Activated naive CD8-positive, alpha-beta T cell treated with anti-CD3 and anti-CD28 coated beads, Interleukin-2, amount 50 U/mL, for 24 hours (primary cell): ENCODE measurements around the gene TUBGCP2.
"Not testable (repeated sequence)": the region's sequence is repeated elsewhere in the genome, so short reads cannot be mapped to it uniquely, and the experiment has no call there.

Experiments
- ATAC-seq: fragments of 150-1000 bp; cut with Tn5 transposase; one replicate; pipeline ENCODE4 v1.10.0; 2021
- DNase-seq: peaks from one replicate; pipeline ENCODE4 v3.0.0; 2021
- H3K27ac Mint-ChIP-seq: one replicate; pipeline ENCODE4 v1.8.0; 2021; ENCODE audit warnings: mild to moderate bottlenecking, mixed read lengths
- H3K27me3 Mint-ChIP-seq: one replicate; pipeline ENCODE4 v1.8.0; 2021; ENCODE audit warnings: mixed read lengths
- H3K36me3 Mint-ChIP-seq: one replicate; pipeline ENCODE4 v1.8.0; 2021; ENCODE audit warnings: low read depth, mixed read lengths
- H3K4me1 Mint-ChIP-seq: one replicate; pipeline ENCODE4 v1.8.0; 2021; ENCODE audit warnings: mixed read lengths
- H3K4me3 Mint-ChIP-seq: one replicate; pipeline ENCODE4 v1.8.0; 2021; ENCODE audit warnings: mild to moderate bottlenecking, moderate library complexity, mixed read lengths
- H3K9me3 Mint-ChIP-seq: one replicate; pipeline ENCODE4 v1.8.0; 2021; ENCODE audit warnings: mixed read lengths

TUBGCP2 gene

GRCh38 chr10:133322064-133322709, 13.5 kb upstream of the TUBGCP2 start:
- not testable (repeated sequence) for DNase-seq, H3K36me3 Mint-ChIP-seq, H3K4me3 Mint-ChIP-seq, ATAC-seq, H3K9me3 Mint-ChIP-seq, H3K27ac Mint-ChIP-seq
- H3K4me1 Mint-ChIP-seq: peaks cover 19% of the 10 kb centered on the region
- H3K27me3 Mint-ChIP-seq: peaks cover 29% of the 10 kb centered on the region

DNA sequence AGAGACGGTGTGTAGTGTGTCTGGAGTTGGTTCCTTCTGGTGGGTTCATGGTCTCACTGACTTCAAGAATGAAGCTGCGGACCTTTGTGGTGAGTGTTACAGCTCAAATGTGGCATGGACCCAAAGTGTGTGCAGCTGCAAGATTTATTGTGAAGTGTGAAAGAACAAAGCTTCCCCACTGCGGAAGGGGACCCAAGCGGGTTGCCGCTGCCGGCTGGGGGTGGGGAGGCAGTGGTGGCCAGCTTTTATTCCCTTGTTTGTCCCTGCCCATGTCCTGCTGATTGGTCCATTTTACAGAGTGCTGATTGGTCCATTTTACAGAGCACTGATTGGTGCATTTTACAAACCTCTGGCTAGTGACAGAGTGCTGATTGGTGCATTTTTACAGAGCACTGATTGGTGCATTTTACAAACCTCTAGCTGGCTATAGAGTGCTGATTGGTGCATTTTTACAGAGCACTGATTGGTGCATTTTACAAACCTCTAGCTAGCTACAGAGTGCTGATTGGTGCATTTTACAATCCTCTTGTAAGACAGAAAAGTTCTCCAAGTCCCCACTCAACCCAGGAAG, 12.3 kb upstream of the TUBGCP2 start:
- H3K4me3 Mint-ChIP-seq, DNase-seq, H3K9me3 Mint-ChIP-seq, H3K27ac Mint-ChIP-seq, ATAC-seq, H3K36me3 Mint-ChIP-seq: not testable (repeated sequence)
- peaks cover 17% of the 10 kb centered on the region for H3K27me3 Mint-ChIP-seq
- peaks cover 17% of the 10 kb centered on the region for H3K4me1 Mint-ChIP-seq

- peak; percentile 79 for DNase-seq
These were observed 9.9 kb upstream of the TUBGCP2 start for GRCh38 chr10:133318494-133319127.

GRCh38 chr10:133316732-133317131, 8.1 kb upstream of the TUBGCP2 start:
- no peak for ATAC-seq
- Mint-ChIP-seq H3K4me3 (no peak overlapping the region), H3K9me3 (peaks cover 4% of the 10 kb centered on the region), H3K36me3 (peaks cover 9% of the 10 kb centered on the region), H3K27me3 (peaks cover 12% of the 10 kb centered on the region), H3K4me1 (peaks cover 12% of the 10 kb centered on the region), H3K27ac (no peak overlapping the region)
- no peak for DNase-seq

More at GRCh38 chr10:133318494-133319127, 9.9 kb upstream of the TUBGCP2 start:
- H3K27me3 Mint-ChIP-seq: peaks cover 14% of the 10 kb centered on the region
- peak overlapping the region; percentile 34 for H3K4me3 Mint-ChIP-seq
- H3K9me3 Mint-ChIP-seq: peaks cover 4% of the 10 kb centered on the region
- H3K27ac Mint-ChIP-seq: no peak overlapping the region
- ATAC-seq: peak; percentile 84
- peaks cover 2% of the 10 kb centered on the region for H3K36me3 Mint-ChIP-seq
- peaks cover 12% of the 10 kb centered on the region for H3K4me1 Mint-ChIP-seq

DNA sequence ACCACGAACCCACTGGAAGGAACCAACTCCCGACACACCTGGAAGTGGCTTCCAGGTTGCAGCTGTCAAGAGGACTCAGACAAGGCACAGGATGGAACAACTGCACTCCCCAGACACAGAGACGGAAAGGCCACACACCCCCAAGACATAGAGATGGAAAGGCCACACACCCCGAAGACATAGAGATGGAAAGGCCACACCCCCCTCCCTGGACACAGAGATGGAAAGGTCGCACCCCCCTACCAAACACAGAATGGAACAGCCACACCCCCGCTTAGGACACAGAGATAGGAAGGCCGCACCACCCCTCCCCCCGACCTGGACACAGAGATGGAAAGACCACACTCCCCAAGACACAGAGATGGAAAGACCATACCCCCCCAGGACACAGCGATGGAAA, 7.6 kb upstream of the TUBGCP2 start:
- Mint-ChIP-seq H3K4me3 (no peak overlapping the region), H3K27me3 (peaks cover 12% of the 10 kb centered on the region), H3K36me3 (peaks cover 12% of the 10 kb centered on the region), H3K9me3 (peaks cover 4% of the 10 kb centered on the region), H3K4me1 (peaks cover 12% of the 10 kb centered on the region), H3K27ac (no peak overlapping the region)
- ATAC-seq: no peak
- no peak for DNase-seq

DNA sequence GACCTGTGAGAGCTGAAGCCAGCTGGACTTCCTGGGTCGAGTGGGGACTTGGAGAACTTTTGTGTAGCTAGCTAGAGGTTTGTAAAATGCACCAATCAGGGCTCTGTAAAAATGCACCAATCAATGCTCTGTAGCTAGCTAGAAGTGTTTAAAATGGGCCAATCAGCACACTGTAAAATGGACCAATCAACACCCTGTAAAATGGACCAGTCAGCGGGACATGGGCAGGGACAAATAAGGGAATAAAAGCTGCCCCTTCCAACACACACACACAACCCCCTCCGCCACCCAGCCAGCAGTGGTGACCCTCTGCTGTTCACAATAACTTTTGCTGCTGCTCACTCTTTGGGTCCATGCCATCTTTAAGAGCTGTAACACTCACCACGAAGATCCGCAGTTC, 7.2 kb upstream of the TUBGCP2 start:
- Mint-ChIP-seq H3K27me3 (peaks cover 12% of the 10 kb centered on the region), H3K27ac (no peak overlapping the region), H3K4me3 (no peak overlapping the region), H3K36me3 (peaks cover 16% of the 10 kb centered on the region), H3K9me3 (peaks cover 4% of the 10 kb centered on the region), H3K4me1 (peaks cover 12% of the 10 kb centered on the region)
- ATAC-seq (no peak), DNase-seq (no peak)

- Mint-ChIP-seq H3K4me1 (peaks cover 12% of the 10 kb centered on the region), H3K9me3 (no peaks in the 10 kb centered on the region), H3K4me3 (no peak overlapping the region), H3K27ac (no peak overlapping the region), H3K36me3 (peaks cover 17% of the 10 kb centered on the region), H3K27me3 (peaks cover 7% of the 10 kb centered on the region)
- DNase-seq (no peak), ATAC-seq (no peak)
These were observed 6.2 kb upstream of the TUBGCP2 start for GRCh38 chr10:133314911-133315310.

DNA sequence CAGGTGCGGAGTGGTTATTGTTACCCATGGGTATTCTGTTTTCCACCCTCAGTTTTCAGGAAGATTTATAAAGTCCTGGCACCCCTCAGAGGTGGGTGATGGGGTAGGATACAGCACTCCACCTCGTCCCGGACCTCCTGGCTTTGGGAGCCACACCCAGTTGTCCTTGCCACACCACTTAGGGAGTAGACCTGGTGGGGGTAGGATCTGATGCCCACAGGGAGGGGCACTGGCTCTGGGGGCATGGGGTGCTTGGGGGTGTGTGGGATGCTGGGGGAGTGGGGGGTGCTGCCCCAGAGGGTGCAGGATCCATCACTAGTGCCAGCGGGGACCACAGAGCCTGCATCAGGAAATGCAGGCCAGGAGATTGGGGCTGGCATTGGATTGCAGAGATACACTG, 4.5 kb upstream of the TUBGCP2 start:
- DNase-seq: no peak
- no peak overlapping the region for H3K27ac Mint-ChIP-seq
- no peaks in the 10 kb centered on the region for H3K9me3 Mint-ChIP-seq
- no peaks in the 10 kb centered on the region for H3K27me3 Mint-ChIP-seq
- peaks cover 18% of the 10 kb centered on the region for H3K36me3 Mint-ChIP-seq
- no peak overlapping the region for H3K4me3 Mint-ChIP-seq
- peaks cover 5% of the 10 kb centered on the region for H3K4me1 Mint-ChIP-seq
- no peak for ATAC-seq

DNA sequence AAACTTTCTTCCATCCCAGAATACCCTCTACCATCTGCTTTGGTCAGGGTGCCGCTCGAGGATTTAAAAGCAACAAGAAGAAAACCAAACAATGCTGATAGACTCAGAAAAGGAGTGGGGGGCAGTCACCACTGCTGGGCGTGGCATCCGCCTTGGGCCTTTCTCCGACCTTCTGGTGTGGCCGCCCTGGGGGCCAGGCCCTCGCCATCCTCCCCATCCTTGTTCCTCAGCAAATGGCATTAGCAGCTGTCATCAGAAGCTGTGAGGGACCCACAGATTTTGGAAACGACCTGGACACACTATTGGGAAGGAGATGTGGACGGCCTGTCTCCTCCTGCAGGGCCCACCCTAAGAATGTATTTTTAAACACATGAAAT, 4.1 kb upstream of the TUBGCP2 start:
- H3K36me3 Mint-ChIP-seq: peaks cover 22% of the 10 kb centered on the region
- no peak overlapping the region for H3K27ac Mint-ChIP-seq
- ATAC-seq (no peak), DNase-seq (no peak)
- H3K4me1 Mint-ChIP-seq: peaks cover 9% of the 10 kb centered on the region
- H3K27me3 Mint-ChIP-seq: peaks cover 2% of the 10 kb centered on the region
- no peak overlapping the region for H3K4me3 Mint-ChIP-seq
- no peaks in the 10 kb centered on the region for H3K9me3 Mint-ChIP-seq

GRCh38 chr10:133312016-133312768, 3.5 kb upstream of the TUBGCP2 start:
- Mint-ChIP-seq H3K9me3 (no peaks in the 10 kb centered on the region), H3K4me3 (no peak overlapping the region), H3K4me1 (peaks cover 15% of the 10 kb centered on the region), H3K36me3 (peaks cover 23% of the 10 kb centered on the region), H3K27ac (no peak overlapping the region), H3K27me3 (peaks cover 2% of the 10 kb centered on the region)
- ATAC-seq (no peak), DNase-seq (no peak)

DNA sequence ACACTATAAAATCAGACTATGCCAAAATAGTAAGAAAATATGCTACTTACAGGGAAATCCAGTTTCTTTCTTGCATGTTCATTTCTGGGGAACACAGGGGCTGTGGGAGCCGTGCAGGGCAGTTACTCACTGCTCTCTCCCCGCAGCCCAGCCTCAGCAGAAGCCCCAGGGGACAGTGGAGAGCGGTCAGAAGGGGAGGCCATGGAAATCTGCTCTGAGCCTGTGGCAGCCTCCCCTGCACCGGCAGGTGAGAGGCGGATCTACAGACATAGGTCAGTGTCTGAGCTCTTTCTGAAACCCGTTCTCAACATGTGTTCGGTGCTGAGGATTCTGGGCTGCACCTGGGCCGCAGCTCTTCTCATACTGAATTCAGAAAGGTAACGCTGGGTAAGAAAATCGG, 2.9 kb upstream of the TUBGCP2 start:
- H3K36me3 Mint-ChIP-seq: peaks cover 23% of the 10 kb centered on the region
- no peak overlapping the region for H3K27ac Mint-ChIP-seq
- H3K27me3 Mint-ChIP-seq: peaks cover 2% of the 10 kb centered on the region
- H3K4me3 Mint-ChIP-seq: no peak overlapping the region
- peaks cover 19% of the 10 kb centered on the region for H3K4me1 Mint-ChIP-seq
- no peaks in the 10 kb centered on the region for H3K9me3 Mint-ChIP-seq
- no peak for ATAC-seq
- DNase-seq: no peak

DNA sequence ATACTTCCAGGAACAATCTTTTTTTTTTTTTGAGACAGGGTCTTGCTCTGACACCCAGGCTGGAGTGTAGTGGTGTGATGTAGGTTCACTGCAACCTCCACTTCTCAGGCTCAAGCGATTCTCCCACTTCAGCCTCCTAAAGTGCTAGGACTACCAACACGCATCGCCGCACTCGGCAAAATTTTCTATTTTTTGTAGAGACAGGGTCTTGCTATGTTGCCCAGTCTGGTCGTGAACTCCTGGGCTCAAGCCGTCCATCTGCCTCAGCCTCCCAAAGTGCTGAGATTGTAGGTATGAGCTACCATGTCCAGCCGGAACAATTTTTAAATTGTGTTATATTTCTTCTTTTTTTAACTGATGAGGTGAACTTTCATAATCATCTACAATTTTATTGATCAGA, 2.1 kb upstream of the TUBGCP2 start:
- H3K27ac Mint-ChIP-seq: no peak overlapping the region
- ATAC-seq: no peak
- no peak for DNase-seq
- peaks cover 2% of the 10 kb centered on the region for H3K27me3 Mint-ChIP-seq
- no peaks in the 10 kb centered on the region for H3K9me3 Mint-ChIP-seq
- no peak overlapping the region for H3K4me3 Mint-ChIP-seq
- H3K36me3 Mint-ChIP-seq: peaks cover 23% of the 10 kb centered on the region
- H3K4me1 Mint-ChIP-seq: peaks cover 24% of the 10 kb centered on the region

DNA sequence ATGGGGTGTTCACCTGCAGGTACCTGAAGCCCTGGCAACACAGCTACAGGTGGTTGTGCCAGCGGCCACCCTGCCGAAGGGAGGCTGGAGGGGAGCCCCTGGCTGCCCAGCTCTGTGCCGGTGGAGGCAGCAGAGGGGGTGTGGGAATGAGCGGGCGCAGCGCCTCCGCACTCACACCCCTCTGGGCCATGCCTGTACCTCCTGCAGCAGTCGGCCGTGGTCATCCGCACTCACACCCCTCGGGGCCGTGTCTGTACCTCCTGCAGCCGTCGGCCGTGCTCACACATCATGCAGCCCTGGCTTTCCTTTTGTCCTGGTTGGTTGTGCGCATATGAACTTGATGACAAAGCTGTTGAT, 1.7 kb upstream of the TUBGCP2 start:
- no peak overlapping the region for H3K27ac Mint-ChIP-seq
- no peak overlapping the region for H3K4me3 Mint-ChIP-seq
- H3K27me3 Mint-ChIP-seq: peaks cover 2% of the 10 kb centered on the region

DNA sequence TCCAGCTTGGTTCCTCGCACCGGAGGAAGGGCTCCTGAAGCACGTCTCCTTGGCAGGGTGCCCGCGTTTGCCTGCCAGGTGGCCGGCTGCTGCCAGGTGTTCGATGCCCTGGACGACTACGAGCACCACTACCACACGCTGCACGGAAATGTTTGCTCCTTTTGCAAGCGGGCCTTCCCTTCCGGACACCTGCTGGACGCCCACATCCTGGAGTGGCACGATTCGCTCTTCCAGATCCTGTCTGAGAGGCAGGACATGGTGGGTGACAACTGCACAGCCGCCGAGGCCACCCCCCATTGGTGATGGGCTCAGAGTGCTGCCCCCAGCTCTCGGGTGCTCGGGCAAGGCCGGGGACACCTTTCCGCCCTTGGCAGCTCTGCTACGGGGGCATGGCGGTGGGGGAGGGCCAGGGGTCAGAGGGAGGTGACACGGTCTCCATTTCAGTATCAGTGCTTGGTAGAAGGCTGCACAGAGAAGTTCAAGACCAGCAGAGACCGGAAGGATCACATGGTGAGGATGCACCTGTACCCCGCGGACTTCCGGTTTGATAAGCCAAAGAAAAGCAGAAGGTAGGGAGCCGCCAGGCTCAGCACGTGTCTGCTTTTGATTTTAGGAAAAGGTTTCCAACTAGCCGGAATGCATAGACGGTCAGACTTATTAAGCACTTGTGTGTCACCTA, 1.2 kb upstream of the TUBGCP2 start:
- no peak for DNase-seq
- Mint-ChIP-seq H3K27me3 (peaks cover 2% of the 10 kb centered on the region), H3K9me3 (no peaks in the 10 kb centered on the region), H3K4me3 (peak overlapping the region; percentile 69), H3K36me3 (peaks cover 26% of the 10 kb centered on the region), H3K4me1 (peaks cover 32% of the 10 kb centered on the region), H3K27ac (no peak overlapping the region)
- ATAC-seq: no peak

More for the DNA sequence above, 1.7 kb upstream of the TUBGCP2 start:
- H3K4me1 Mint-ChIP-seq: peaks cover 28% of the 10 kb centered on the region
- H3K36me3 Mint-ChIP-seq: peaks cover 23% of the 10 kb centered on the region
- ATAC-seq: no peak
- no peaks in the 10 kb centered on the region for H3K9me3 Mint-ChIP-seq
- DNase-seq: no peak
